Panc1 (cell line): Measurements from ENCODE around the gene COL13A1.

ENCODE experiments used
- POLR2AphosphoS5 ChIP-seq: IDR thresholded peaks from 2 replicates; pipeline ENCODE4 v1.6.1; 2012; ENCODE audit warnings: mild to moderate bottlenecking, low read depth, low read length, moderate library complexity
- TF ChIP-seq, protein P1 (sequence below): fragments of 450-650 bp; IDR thresholded peaks from 2 replicates; pipeline ENCODE4 v1.5.1; 2017; ENCODE audit warnings: mild to moderate bottlenecking

- TF ChIP-seq, protein P1, sequence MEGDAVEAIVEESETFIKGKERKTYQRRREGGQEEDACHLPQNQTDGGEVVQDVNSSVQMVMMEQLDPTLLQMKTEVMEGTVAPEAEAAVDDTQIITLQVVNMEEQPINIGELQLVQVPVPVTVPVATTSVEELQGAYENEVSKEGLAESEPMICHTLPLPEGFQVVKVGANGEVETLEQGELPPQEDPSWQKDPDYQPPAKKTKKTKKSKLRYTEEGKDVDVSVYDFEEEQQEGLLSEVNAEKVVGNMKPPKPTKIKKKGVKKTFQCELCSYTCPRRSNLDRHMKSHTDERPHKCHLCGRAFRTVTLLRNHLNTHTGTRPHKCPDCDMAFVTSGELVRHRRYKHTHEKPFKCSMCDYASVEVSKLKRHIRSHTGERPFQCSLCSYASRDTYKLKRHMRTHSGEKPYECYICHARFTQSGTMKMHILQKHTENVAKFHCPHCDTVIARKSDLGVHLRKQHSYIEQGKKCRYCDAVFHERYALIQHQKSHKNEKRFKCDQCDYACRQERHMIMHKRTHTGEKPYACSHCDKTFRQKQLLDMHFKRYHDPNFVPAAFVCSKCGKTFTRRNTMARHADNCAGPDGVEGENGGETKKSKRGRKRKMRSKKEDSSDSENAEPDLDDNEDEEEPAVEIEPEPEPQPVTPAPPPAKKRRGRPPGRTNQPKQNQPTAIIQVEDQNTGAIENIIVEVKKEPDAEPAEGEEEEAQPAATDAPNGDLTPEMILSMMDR = no peak
- no peak for TF ChIP-seq POLR2AphosphoS5
Observed at GRCh38 chr10:69884686-69885085, 83.0 kb downstream of the COL13A1 start.
